ENCODE measurements around the gene RSBN1L.

The RSBN1L gene

DNA sequence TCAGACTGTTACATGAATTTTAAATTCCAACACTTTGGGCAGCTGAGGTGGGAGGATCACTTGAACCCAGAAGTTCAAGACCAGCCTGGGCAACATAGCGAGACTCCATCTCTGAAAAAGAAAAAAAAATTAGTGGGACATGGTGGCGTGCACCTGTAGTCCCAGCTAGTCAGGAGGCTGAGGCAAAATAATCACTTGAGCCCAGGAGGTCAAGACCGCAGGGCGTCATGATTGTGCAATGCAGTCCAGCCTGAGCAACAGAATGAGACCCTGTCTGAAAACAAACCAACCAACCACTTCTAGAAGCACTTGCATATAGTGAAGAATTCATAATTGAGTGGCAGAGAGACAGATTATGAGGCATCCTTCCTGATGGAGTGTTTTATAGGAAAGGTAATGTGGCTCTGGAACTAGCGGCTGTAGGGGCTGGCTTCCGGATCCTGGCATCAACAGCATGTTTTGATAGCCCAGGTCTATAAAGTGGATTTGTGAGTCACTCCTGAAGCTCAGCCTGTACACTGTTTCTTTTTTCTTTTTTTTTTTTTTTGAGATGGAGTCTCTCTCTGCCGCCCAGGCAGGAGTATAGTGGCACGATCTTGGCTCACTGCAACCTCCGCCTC lies 40.3 kb upstream of the RSBN1L start:
- DNase-seq (ENCODE audit: low read depth) = no peak
- TF ChIP-seq, protein P1, sequence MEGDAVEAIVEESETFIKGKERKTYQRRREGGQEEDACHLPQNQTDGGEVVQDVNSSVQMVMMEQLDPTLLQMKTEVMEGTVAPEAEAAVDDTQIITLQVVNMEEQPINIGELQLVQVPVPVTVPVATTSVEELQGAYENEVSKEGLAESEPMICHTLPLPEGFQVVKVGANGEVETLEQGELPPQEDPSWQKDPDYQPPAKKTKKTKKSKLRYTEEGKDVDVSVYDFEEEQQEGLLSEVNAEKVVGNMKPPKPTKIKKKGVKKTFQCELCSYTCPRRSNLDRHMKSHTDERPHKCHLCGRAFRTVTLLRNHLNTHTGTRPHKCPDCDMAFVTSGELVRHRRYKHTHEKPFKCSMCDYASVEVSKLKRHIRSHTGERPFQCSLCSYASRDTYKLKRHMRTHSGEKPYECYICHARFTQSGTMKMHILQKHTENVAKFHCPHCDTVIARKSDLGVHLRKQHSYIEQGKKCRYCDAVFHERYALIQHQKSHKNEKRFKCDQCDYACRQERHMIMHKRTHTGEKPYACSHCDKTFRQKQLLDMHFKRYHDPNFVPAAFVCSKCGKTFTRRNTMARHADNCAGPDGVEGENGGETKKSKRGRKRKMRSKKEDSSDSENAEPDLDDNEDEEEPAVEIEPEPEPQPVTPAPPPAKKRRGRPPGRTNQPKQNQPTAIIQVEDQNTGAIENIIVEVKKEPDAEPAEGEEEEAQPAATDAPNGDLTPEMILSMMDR (conservative IDR thresholded peaks at IDR 0.05; ENCODE audit: low read length) = no peak
- H3K4me3 ChIP-seq (ENCODE audit: low read length) = no peak overlapping the region

DNA sequence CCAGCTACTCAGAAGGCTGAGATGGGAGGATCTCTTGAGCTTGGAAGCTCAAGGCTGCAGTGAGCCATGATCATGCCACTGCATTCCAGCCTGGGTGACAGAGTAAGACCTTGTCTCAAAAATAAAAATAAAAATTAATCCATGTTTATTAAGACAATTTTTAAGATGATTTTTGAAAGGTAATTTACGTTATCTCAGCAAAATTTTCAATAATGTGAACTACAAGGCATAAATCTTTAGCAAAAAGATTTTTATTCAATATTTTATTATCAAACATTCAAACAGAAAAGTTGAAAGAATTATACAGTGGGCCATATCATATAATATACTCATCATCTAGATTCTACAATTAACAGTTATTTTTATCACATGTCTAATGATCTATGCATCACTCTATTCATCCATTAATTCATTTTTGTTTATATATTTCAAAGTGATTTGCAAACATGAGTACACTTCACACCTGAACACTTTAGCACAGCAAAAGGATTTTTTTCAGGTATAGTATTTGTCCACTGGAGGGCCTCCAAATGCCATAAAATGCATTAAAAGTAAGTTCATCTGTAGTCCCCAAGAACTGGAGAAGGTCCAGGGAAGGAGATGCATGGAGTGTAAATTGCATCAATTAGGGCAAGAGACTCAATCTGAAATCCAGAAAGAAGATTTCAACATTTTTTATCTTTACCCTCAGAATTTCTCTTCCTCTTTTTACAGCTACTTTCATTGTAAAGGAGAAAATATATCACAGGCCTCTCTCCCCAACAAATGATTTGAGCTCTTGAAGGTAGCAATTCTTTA lies 38.6 kb upstream of the RSBN1L start:
- peak; percentile 42 for DNase-seq (ENCODE audit: low read depth)
- TF ChIP-seq, protein P1 (conservative IDR thresholded peaks at IDR 0.05; ENCODE audit: low read length) = peak; percentile 49
- no peak overlapping the region for H3K4me3 ChIP-seq (ENCODE audit: low read length)

DNA sequence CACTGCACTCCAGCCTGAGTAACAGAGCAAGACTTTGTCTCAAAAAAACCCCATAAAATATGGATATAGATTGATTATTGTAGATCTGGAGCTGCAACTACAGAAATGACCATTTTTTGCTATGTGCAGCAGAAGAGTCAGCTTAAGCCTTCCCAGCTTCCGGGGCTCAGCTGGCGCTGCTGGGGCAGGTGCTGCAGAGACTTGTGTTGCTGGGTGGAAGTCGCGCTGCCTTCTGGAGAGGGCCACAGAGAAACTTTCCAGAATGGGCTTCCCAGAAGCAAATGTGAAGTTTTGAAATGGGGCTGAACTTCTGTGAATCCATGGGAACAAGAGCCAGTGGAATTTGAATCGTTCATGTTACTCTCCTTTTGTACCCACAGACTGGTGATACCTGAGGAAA lies 37.3 kb upstream of the RSBN1L start:
- TF ChIP-seq, protein P1 (conservative IDR thresholded peaks at IDR 0.05; ENCODE audit: low read length) = no peak
- no peak overlapping the region for H3K4me3 ChIP-seq (ENCODE audit: low read length)

DNA sequence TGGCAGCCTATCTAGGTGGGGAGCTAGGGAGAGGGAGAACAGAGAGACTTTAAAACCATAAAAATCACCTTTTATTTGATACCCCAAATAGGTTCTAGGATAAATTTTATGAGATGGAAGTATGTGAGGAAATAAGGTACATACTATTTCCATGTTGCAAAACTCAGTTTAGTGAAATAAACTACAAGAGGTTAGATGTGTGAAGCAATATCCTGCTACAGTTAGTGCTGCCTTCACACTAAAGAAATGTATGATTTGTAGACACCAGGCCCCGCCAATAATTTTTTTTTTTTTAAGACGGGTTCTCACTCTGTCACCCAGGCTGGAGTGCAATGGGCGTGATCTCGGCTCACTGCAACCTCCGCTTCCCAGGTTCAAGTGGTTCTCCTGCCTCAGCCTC lies 34.4 kb upstream of the RSBN1L start:
- DNase-seq (ENCODE audit: low read depth) = no peak
- TF ChIP-seq, protein P1 (conservative IDR thresholded peaks at IDR 0.05; ENCODE audit: low read length) = no peak
- H3K4me3 ChIP-seq (ENCODE audit: low read length) = no peak overlapping the region

More for the DNA sequence above, 37.3 kb upstream of the RSBN1L start:
- DNase-seq (ENCODE audit: low read depth) = no peak

DNA sequence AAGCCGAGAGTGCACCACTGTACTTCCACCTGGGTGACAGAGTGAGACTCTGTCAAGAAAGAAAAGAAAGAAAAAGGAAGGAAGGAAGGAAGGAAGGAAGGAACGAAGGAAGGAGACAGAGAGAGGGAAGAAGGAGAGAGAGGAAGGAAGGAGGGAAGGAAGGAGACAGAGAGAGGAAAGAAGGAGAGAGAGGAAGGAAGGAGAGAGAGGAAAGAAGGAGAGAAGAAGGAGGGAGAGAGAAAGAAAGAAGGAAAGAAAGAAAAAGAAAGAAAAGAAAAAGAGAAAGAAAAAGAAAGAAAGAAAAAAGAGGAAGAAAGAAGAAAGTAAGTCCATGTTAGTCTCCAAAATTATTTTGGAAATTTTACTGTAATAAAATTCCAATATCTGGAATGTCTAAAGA lies 33.4 kb upstream of the RSBN1L start:
- DNase-seq (ENCODE audit: low read depth) = no peak
- TF ChIP-seq, protein P1 (conservative IDR thresholded peaks at IDR 0.05; ENCODE audit: low read length) = no peak

DNA sequence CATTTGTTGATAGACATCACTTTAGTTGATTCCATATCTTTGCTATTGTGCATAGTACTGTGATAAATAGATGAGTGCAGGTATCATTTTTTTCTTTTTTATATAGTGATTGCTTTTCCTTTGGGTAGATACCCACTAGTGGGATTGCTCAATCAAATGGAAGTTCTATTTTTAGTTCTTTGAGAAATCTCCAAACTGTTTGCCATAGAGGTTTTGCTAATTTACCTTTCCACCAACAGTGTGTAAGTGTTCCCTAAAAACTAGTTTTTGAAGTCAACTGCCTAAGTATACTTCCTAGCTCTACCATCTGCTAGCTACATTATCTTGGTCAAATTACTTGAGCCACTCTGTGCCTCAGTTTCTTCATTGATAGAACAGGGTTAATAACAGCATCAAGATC lies 31.5 kb upstream of the RSBN1L start:
- DNase-seq (ENCODE audit: low read depth) = no peak
- no peak overlapping the region for H3K4me3 ChIP-seq (ENCODE audit: low read length)
- TF ChIP-seq, protein P1 (conservative IDR thresholded peaks at IDR 0.05; ENCODE audit: low read length) = no peak

More for the DNA sequence above, 33.4 kb upstream of the RSBN1L start:
- no peak overlapping the region for H3K4me3 ChIP-seq (ENCODE audit: low read length)

DNA sequence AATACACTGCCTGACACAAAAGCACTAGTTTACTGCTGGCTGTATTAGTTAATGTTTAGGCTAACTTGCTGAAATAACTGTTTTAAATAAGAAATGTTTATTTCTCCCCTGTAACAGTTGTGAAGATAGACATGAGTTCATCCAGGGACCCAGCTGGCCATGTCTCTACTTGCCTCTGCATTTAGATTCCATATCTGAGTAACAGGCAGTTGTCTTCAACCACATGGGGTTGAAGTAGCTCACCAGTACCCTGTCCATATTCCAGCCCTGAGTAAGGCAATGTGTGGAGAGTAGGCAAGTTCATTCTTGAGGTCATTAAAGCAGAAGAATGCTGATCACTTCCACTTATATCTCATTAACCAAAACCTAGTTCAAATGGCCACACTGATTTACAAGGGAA lies 31.1 kb upstream of the RSBN1L start:
- peak; percentile 21 for DNase-seq (ENCODE audit: low read depth)
- H3K4me3 ChIP-seq (ENCODE audit: low read length) = no peak overlapping the region
- TF ChIP-seq, protein P1 (conservative IDR thresholded peaks at IDR 0.05; ENCODE audit: low read length) = no peak
